ENCODE data around the gene KCNG1. TPM values are rescaled to one million over a fixed set of nuclear protein-coding genes. Genes with fewer than 3 reads are reported as not detected.
A peak's percentile ranks its signal among the peaks of the same experiment; 100 is the strongest.

Gene KCNG1
- total RNA-seq, 1 donor from 2014 or later = not detected

- intact Hi-C loops (cut with DNase I) = no loop called here
- H3K36me3 ChIP-seq = no peaks in the 10 kb centered on the region
- no peak overlapping the region for H3K4me3 ChIP-seq
- no peak for ATAC-seq
- H3K27me3 ChIP-seq = peaks cover 21% of the 10 kb centered on the region
- no peak for DNase-seq
- no peaks in the 10 kb centered on the region for H3K9me3 ChIP-seq
- no peak for TF ChIP-seq CTCF (IDR thresholded peaks at IDR 0.05)
- no peaks in the 10 kb centered on the region for H3K4me1 ChIP-seq
- no peak overlapping the region for H3K27ac ChIP-seq
Measured at GRCh38 chr20:51042064-51042463, 19.2 kb upstream of the KCNG1 start.

- no peak for TF ChIP-seq CTCF (IDR thresholded peaks at IDR 0.05)
- no peak overlapping the region for H3K27ac ChIP-seq
- no peaks in the 10 kb centered on the region for H3K4me1 ChIP-seq
- DNase-seq (peak; percentile 40), ATAC-seq (no peak)
- H3K27me3 ChIP-seq = peaks cover 37% of the 10 kb centered on the region
- H3K36me3 ChIP-seq = no peaks in the 10 kb centered on the region
- no peaks in the 10 kb centered on the region for H3K9me3 ChIP-seq
- intact Hi-C loops (cut with DNase I) = no loop called here
- no peak overlapping the region for H3K4me3 ChIP-seq
Measured at GRCh38 chr20:51037532-51038115, 14.7 kb upstream of the KCNG1 start.

GRCh38 chr20:51036827-51037531 lies 14.1 kb upstream of the KCNG1 start:
- H3K4me3 ChIP-seq = no peak overlapping the region
- H3K27me3 ChIP-seq = peaks cover 41% of the 10 kb centered on the region
- no peaks in the 10 kb centered on the region for H3K4me1 ChIP-seq
- H3K36me3 ChIP-seq = no peaks in the 10 kb centered on the region
- DNase-seq = no peak
- no peak overlapping the region for H3K27ac ChIP-seq
- H3K9me3 ChIP-seq = no peaks in the 10 kb centered on the region
- no peak for ATAC-seq
- intact Hi-C loops (cut with DNase I) = no loop called here
- no peak for TF ChIP-seq CTCF (IDR thresholded peaks at IDR 0.05)

- H3K27ac ChIP-seq = no peak overlapping the region
- ATAC-seq = no peak
- no peak for TF ChIP-seq CTCF (IDR thresholded peaks at IDR 0.05)
- intact Hi-C loops (cut with DNase I) = no loop called here
- DNase-seq = peak; percentile 21
- H3K27me3 ChIP-seq = peaks cover 36% of the 10 kb centered on the region
- no peak overlapping the region for H3K4me3 ChIP-seq
- H3K4me1 ChIP-seq = no peaks in the 10 kb centered on the region
- no peaks in the 10 kb centered on the region for H3K36me3 ChIP-seq
- no peaks in the 10 kb centered on the region for H3K9me3 ChIP-seq
Measured at GRCh38 chr20:51036226-51036625, 13.3 kb upstream of the KCNG1 start.

GRCh38 chr20:51034988-51035656 lies 12.2 kb upstream of the KCNG1 start:
- intact Hi-C loops (cut with DNase I) = no loop called here
- Histone ChIP-seq H3K36me3 (no peaks in the 10 kb centered on the region), H3K27ac (no peak overlapping the region), H3K4me3 (no peak overlapping the region), H3K27me3 (peaks cover 33% of the 10 kb centered on the region), H3K9me3 (no peaks in the 10 kb centered on the region), H3K4me1 (no peaks in the 10 kb centered on the region)
- ATAC-seq (no peak), DNase-seq (no peak)
- no peak for TF ChIP-seq CTCF (IDR thresholded peaks at IDR 0.05)
